Inflammatory macrophage treated with lipopolysaccharide for 1 hour (primary cell): ENCODE data around the gene KYNU.
"Not testable (repeated sequence)": the region's sequence is repeated elsewhere in the genome, so short reads cannot be mapped to it uniquely, and the experiment has no call there.

ENCODE experiments used
- DNase-seq, 2 donors: peaks; one replicate each; pipeline ENCODE4 v3.0.0-alpha.2; 2020 to 2022

KYNU gene

DNA sequence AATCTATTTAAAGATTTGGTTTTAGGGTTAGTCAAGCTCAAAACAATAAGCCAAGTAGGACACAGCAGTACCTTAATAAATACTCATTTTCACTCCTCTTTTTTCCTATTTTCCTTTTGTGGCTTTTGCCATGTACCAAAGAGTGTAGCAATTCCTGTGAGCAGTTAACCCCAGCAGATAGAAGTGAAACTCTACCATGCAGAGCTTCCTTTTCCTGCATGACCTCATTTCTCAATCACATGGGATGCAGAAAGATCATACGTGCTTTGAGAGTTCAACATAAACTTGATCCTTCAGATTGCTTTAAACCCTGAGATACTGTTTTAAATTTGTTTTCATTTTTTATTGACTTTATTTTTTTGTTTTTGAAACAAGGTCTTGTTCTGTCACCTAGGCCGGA is 152.7 kb downstream of the KYNU start:
- DNase-seq = peak; percentile 80 to 81

GRCh38 chr2:143034292-143035074 is 157.0 kb downstream of the KYNU start:
- DNase-seq = peak; percentile 85 to 94

DNA sequence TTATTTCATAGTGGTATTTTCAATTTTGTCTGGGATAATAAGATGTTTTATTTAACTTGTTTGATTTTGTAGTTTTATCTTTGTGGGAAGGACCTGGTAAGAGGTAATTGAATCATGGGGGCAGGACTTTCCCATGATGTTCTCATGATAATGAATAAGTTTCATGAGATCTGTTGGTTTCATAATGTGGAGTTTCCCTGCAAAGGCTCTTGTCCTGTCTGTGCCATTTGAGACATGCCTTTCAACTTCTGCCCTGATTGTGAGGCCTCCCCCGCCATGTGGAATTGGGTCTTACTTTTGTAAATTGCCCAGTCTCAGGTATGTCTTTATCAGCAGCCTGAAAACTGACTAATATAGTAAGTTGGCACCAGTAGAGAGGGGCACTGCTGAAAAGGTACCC is 174.0 kb downstream of the KYNU start:
- DNase-seq = peak; percentile 86 to 91

GRCh38 chr2:143053437-143053836 is 176.0 kb downstream of the KYNU start:
- peak; percentile 50 to 75 for DNase-seq

- DNase-seq = no peak
These were observed 179.1 kb downstream of the KYNU start for GRCh38 chr2:143056550-143056949.

DNA sequence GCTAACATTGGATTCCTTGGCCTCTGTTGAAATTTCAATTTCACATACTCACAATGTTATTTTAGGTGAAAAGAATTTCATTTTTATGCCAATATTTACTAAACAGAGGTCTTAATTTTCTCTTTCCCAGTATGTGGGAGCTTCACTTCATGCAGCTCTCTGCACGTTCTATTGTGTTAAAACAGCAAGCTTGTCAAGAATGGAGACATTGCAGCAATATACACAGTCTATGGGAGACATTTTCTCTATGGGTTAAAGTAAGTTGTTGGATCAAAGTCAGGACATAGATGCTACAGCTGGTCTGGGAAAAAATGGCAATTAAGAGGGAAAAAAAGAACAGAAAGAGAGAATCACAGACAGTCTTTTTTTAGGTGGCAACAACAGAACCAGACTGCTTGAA is 181.4 kb downstream of the KYNU start:
- DNase-seq = no peak

DNA sequence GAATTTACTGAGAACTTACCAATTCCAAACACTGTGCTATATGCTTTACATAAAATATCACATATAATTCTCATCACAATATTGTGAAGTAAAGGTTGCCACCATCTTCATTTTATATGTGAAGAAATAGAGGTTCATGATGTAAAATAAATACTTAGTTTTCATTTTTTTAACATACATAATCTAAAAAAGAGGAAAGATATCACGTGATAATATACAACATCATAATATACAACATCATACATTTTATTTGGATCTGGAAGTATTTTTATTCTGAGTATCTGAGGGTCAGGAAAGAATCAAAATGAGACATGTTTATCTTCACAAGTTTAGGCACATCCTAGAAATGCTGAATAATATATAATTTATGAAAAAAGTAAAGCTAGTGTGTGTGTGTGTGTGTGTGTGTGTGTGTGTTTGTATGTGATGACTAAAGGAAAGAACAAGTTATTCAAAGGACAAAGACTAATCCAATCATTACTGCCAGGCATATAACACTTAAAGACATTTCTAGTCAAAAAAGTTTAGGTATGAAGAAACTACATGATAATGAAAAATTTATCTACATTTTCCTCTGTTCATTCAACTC is 186.2 kb downstream of the KYNU start:
- no peak for DNase-seq

DNA sequence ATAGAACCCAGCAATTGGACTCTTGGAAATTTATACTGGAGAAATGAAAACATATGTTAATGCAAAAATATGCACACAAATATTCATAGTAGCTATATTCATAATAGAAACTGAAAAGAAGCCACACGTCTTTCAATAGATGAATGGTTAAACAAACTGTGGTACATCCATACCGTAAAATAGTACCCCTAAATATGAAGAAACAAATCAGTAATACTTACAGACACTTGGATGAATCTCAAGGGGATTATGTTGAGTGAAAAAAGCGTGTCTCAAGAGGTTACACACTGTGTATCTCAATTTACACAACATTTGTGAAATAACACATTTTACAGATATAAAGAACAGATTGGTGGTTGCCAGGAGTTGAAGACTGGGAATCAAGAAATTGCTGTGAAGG is 190.6 kb downstream of the KYNU start:
- no peak for DNase-seq

DNA sequence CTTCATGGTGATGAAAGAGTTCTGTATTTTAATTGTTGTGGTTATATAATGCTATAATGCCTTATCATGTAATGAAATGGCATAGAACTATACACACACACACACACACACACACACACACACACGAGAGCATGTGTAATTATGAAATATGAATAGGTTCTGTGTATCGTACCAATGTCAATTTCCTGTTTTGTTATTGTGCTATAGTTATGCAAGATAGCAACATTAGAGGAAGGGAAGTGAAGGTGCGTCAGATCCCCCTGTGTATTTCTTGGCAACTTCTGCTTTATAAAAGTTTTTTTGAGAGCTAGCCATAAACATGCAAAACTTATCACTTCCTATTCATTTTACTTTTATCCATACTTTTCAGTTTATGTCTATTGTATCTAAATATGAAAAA is 191.0 kb downstream of the KYNU start:
- DNase-seq = peak; percentile 78 to 91

GRCh38 chr2:143070704-143071103 is 193.2 kb downstream of the KYNU start:
- DNase-seq = peak; percentile 45 to 53

- no peak for DNase-seq
These were observed 193.9 kb downstream of the KYNU start for GRCh38 chr2:143071185-143071876.

GRCh38 chr2:143074913-143075312 is 197.4 kb downstream of the KYNU start:
- DNase-seq = peak; percentile 60 to 67

GRCh38 chr2:143075711-143076110 is 198.2 kb downstream of the KYNU start:
- DNase-seq = no peak

GRCh38 chr2:143078104-143078503 is 200.6 kb downstream of the KYNU start:
- DNase-seq = peak in 1 of 2 donors; percentile 47

DNA sequence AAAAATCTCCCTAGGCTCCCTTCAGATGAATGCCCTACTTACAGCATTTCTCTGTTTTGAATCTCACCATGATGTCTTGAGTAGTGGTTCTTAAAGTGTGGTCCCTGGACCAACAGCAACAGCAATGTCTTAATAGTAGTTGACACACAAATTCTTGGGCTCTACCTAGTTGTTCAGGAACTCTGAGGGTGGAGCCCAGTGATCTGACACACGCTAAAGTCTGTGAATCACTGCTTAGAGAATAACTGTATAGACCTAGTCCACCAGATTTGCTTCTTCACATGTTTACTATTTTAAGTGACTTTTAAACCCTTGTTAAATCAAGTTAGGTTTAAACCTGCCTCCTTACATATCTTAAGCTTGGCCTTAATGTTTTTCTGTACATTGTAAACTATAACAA is 204.2 kb downstream of the KYNU start:
- no peak for DNase-seq

GRCh38 chr2:143083636-143084035 is 206.2 kb downstream of the KYNU start:
- peak; percentile 88 to 95 for DNase-seq

- no peak for DNase-seq
These were observed 207.0 kb downstream of the KYNU start for GRCh38 chr2:143084462-143084861.

GRCh38 chr2:143085125-143085784 is 207.8 kb downstream of the KYNU start:
- no peak for DNase-seq

DNA sequence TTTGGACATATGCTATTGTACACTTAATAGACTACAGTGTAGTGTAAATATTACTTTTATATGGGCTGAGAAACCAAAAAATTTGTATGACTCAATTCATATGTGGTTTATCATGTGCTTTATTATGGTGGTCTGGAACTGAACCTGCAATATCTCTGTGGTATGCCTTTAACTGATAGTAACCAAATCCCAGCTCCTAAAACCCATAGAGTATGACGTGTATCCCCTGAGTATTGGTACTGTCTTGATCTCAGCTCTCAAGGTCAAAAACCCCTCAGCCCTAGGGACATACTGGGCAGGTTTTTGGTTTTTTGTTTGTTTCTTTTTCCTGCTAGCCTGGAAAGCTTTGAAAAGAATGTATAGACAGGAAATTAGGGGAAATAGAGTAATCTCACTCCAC is 209.6 kb downstream of the KYNU start:
- no peak for DNase-seq

- peak; percentile 72 to 74 for DNase-seq
These were observed 210.9 kb downstream of the KYNU start for GRCh38 chr2:143088388-143088787.

- DNase-seq = not testable (repeated sequence)
These were observed 212.1 kb downstream of the KYNU start for GRCh38 chr2:143089520-143089919.
